ENCODE data around the gene VANGL2. TPM values are rescaled to one million over a fixed set of nuclear protein-coding genes. Genes with fewer than 3 reads are reported as not detected.

Gene VANGL2
- total RNA-seq, 2 donors from 2014 or later = 3.9 to 10.3 TPM

GRCh38 chr1:160398823-160399222 is 1.5 kb upstream of the VANGL2 start:
- intact Hi-C loops (cut with DNase I) = no loop called here
- Histone ChIP-seq H3K36me3 (no peaks in the 10 kb centered on the region), H3K4me1 (no peaks in the 10 kb centered on the region), H3K9me3 (no peaks in the 10 kb centered on the region), H3K27ac (no peak overlapping the region), H3K27me3 (no peaks in the 10 kb centered on the region), H3K4me3 (no peak overlapping the region), H3K9ac (ENCODE audit: low read depth in 2 of 2, low read length in 2 of 2) (no peak overlapping the region)
- DNase-seq = peak; percentile 16
- TF ChIP-seq, protein P1, sequence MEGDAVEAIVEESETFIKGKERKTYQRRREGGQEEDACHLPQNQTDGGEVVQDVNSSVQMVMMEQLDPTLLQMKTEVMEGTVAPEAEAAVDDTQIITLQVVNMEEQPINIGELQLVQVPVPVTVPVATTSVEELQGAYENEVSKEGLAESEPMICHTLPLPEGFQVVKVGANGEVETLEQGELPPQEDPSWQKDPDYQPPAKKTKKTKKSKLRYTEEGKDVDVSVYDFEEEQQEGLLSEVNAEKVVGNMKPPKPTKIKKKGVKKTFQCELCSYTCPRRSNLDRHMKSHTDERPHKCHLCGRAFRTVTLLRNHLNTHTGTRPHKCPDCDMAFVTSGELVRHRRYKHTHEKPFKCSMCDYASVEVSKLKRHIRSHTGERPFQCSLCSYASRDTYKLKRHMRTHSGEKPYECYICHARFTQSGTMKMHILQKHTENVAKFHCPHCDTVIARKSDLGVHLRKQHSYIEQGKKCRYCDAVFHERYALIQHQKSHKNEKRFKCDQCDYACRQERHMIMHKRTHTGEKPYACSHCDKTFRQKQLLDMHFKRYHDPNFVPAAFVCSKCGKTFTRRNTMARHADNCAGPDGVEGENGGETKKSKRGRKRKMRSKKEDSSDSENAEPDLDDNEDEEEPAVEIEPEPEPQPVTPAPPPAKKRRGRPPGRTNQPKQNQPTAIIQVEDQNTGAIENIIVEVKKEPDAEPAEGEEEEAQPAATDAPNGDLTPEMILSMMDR (IDR thresholded peaks at IDR 0.05) = no peak

- Histone ChIP-seq H3K4me3 (peak overlapping the region; percentile 59), H3K9me3 (no peaks in the 10 kb centered on the region), H3K36me3 (no peaks in the 10 kb centered on the region), H3K4me1 (no peaks in the 10 kb centered on the region), H3K27me3 (no peaks in the 10 kb centered on the region), H3K27ac (no peak overlapping the region), H3K9ac (ENCODE audit: low read depth in 2 of 2, low read length in 2 of 2) (peak overlapping the region in 1 of 2 donors; percentile 64)
- peak; percentile 15 for DNase-seq
- intact Hi-C loops (cut with DNase I) = no loop called here
- TF ChIP-seq, protein P1 (IDR thresholded peaks at IDR 0.05) = no peak
Measured at GRCh38 chr1:160399544-160400222, 681 bp upstream of the VANGL2 start.

GRCh38 chr1:160400646-160401486 is 502 bp downstream of the VANGL2 start:
- TF ChIP-seq, protein P1 (IDR thresholded peaks at IDR 0.05) = no peak
- Histone ChIP-seq H3K9me3 (no peaks in the 10 kb centered on the region), H3K36me3 (no peaks in the 10 kb centered on the region), H3K4me3 (peak overlapping the region; percentile 59), H3K4me1 (no peaks in the 10 kb centered on the region), H3K27ac (no peak overlapping the region), H3K9ac (ENCODE audit: low read depth in 2 of 2, low read length in 2 of 2) (peak overlapping the region; percentile 60 to 70), H3K27me3 (no peaks in the 10 kb centered on the region)
- DNase-seq = peak; percentile 35
- intact Hi-C loops (cut with DNase I) = no loop called here

DNA sequence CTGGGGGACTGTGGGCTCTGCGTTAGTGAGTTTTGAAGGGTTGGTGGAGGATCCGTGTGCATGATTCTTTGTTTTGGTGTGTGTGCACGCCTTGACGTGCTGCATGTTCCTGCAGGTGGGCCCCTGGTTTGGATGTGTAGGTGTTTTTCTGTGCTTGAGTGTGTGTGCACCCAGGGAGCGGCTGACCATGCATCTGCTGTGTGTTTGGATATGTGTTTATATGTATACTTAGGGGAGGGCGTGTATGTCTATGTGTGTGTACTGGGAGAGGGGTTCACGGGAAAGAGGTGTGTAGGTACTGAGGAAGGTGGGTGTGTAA is 1.1 kb downstream of the VANGL2 start:
- peak; percentile 25 for DNase-seq
- Histone ChIP-seq H3K4me1 (no peaks in the 10 kb centered on the region), H3K4me3 (peak overlapping the region; percentile 59), H3K36me3 (no peaks in the 10 kb centered on the region), H3K27me3 (no peaks in the 10 kb centered on the region), H3K27ac (no peak overlapping the region), H3K9ac (ENCODE audit: low read depth in 2 of 2, low read length in 2 of 2) (peak overlapping the region; percentile 60 to 70), H3K9me3 (no peaks in the 10 kb centered on the region)
- intact Hi-C loops (cut with DNase I) = no loop called here
- TF ChIP-seq, protein P1 (IDR thresholded peaks at IDR 0.05) = no peak

- no peak overlapping the region for H3K4me3 ChIP-seq
- H3K36me3 ChIP-seq = no peaks in the 10 kb centered on the region
- H3K9ac ChIP-seq (ENCODE audit: low read depth in 2 of 2, low read length in 2 of 2) = no peak overlapping the region
- no peak overlapping the region for H3K27ac ChIP-seq
- TF ChIP-seq, protein P1 (IDR thresholded peaks at IDR 0.05) = no peak
- DNase-seq = peak; percentile 13
- no peaks in the 10 kb centered on the region for H3K4me1 ChIP-seq
- intact Hi-C loops (cut with DNase I) = no loop called here
- H3K9me3 ChIP-seq = no peaks in the 10 kb centered on the region
- no peaks in the 10 kb centered on the region for H3K27me3 ChIP-seq
Measured at GRCh38 chr1:160402001-160402795, 1.8 kb downstream of the VANGL2 start.

Measured in colonic mucosa (tissue), 4 donors.